ENCODE measurements around the gene TSR3.

Gene TSR3

DNA sequence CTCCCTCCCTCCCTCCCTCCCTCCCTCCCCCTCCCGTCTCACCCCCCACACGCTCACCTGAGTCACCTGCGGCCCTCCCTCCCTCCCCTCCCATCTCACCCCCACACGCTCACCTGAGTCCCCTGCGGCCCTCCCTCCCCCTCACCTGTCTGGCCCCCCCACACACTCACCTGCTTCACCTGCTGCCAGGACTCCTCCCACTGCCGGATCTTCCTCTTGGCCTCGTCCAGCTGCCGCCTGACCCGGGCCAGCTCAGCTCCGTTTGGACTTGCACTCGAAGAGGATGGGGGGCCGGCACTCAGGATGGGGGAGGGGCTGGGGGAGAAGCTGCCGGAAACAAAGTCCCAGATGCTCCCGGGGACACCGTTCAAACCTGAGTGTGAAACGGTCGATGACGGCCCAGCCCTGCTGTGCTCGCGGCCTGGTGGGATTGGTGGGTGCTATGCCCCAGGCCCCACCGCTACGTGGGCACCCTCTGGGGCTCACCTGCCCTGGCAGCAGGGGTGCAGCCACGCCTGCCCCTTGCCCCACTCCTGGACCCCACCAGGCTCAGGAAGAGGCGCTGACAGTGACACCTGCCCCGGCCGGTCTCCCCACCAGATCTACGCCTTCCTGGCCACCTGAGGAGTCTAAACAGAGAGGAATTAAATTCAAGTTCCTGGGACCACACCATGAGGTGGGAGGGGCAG is 16.0 kb upstream of the TSR3 start:
- DNase-seq (ENCODE audit: low read depth) = no peak
- no peak overlapping the region for H3K4me3 ChIP-seq (ENCODE audit: low read length)
- no peak for TF ChIP-seq CTCF (conservative IDR thresholded peaks at IDR 0.05; ENCODE audit: low read depth, low read length)

DNA sequence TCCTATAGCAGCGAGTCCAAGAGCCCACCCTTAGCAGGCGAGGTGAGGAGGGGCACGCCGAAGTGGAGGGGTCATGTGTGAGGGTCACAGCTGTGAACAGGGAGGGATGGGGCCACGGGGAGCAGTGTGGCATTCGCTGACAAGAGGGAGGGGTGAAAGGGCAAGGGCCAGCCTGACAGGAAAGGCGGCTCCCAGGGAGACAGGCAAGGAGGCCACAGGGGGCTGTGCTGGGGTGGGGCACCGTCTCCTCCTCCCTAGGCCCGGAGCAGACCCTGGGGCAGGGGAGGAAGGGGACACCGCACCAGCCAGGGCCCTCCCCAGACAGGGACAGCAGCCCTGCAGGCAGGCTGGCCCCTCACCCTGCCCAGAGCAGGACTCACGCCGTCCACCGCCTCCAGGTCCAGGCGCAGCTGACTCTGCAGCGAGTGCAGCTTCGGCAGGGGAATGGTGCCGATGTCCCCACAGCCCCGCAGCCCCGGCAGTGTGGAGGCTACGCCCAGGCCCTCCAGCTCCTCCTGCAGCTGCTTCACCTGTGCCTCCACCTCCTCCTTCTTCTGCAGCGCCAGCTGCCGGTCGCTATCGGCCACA is 15.1 kb upstream of the TSR3 start:
- DNase-seq (ENCODE audit: low read depth) = no peak
- TF ChIP-seq CTCF (conservative IDR thresholded peaks at IDR 0.05; ENCODE audit: low read depth, low read length) = no peak
- no peak overlapping the region for H3K4me3 ChIP-seq (ENCODE audit: low read length)

DNA sequence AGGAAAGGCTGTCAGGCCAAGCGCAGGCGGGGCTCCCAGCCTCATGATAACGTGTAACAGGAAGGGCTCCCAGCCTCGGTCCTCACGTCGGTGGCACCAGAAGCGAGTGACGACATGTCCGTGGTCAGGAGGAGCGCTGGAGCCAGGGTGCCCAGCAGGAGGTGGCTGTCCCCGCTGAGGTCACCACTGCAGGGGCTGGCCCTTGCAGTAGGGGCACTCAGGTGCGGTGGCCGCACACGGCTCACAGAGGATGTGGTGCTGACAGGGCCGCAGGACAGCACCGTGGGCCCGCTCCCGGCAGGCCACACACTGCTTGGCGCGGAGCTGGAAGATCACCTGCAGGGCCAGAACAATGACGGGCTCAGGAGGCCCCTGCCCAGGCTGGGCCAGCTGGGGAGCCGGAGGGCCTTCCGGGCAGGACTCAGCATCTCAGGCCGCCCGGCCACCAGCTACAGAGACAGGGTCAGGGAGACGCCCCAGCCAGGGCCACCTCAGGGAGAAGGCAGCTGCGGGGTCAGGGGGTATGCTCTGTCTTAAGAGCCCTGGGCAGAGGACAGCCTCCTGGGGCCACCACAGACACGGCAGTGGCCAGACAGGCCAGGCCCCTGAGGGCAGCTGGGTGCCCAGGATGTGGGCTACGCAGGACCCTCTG is 14.5 kb upstream of the TSR3 start:
- no peak for TF ChIP-seq CTCF (conservative IDR thresholded peaks at IDR 0.05; ENCODE audit: low read depth, low read length)
- H3K4me3 ChIP-seq (ENCODE audit: low read length) = no peak overlapping the region

GRCh38 chr16:1364510-1364909 is 12.8 kb upstream of the TSR3 start:
- H3K4me3 ChIP-seq (ENCODE audit: low read length) = no peak overlapping the region
- DNase-seq (ENCODE audit: low read depth) = no peak
- TF ChIP-seq CTCF (conservative IDR thresholded peaks at IDR 0.05; ENCODE audit: low read depth, low read length) = no peak

More for the DNA sequence above, 14.5 kb upstream of the TSR3 start:
- DNase-seq (ENCODE audit: low read depth) = no peak

DNA sequence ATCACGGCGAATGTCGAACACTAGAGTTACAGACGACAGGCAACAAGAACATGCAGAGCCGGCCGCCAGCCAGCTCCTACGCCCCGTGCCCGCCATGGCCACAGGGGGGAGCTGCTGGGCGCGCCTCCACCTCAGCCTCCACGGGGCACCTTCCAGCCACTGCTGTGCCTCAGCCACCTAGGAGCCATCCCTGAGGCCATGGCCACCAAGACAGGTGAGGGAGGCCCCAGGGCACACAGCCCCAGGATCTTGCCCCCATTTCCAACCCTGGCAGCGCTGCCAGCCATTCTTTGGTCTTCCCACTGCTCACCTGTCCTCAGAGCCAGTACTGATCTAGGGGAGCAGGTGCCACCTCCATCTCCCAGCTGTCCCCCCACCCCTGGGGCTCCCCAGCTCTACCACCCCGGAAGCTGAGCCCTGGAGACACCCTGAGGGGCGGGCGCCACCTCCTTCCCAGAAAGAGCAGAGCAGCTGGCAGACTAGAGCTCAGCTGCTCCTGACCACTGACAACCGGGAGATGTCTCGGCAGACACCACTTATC is 11.9 kb upstream of the TSR3 start:
- TF ChIP-seq CTCF (conservative IDR thresholded peaks at IDR 0.05; ENCODE audit: low read depth, low read length) = peak; percentile 85
- no peak overlapping the region for H3K4me3 ChIP-seq (ENCODE audit: low read length)
- DNase-seq (ENCODE audit: low read depth) = no peak

- no peak overlapping the region for H3K4me3 ChIP-seq (ENCODE audit: low read length)
- TF ChIP-seq CTCF (conservative IDR thresholded peaks at IDR 0.05; ENCODE audit: low read depth, low read length) = no peak
- DNase-seq (ENCODE audit: low read depth) = no peak
Observed at GRCh38 chr16:1362807-1363206, 11.1 kb upstream of the TSR3 start.

Data from retinal pigment epithelial cell (primary cell).